IPS DF 19.7 (cell line): ENCODE measurements around the gene MITF.

Source experiments
- DNase-seq: peaks from one replicate; pipeline ENCODE4 v3.0.0-alpha.2; 2013; ENCODE audit warnings: low read depth, low spot score

Gene MITF

GRCh38 chr3:69739204-69740102, at the start of gene MITF:
MITF (plus strand) TSS chr3:69739464; CDS start chr3:69739598, 134 bp downstream.
- peak; percentile 79 for DNase-seq

- DNase-seq: no peak
Measured at GRCh38 chr3:69691860-69692259, 47.4 kb upstream of the MITF start.

- no peak for DNase-seq
Measured at GRCh38 chr3:69692761-69693160, 46.5 kb upstream of the MITF start.

GRCh38 chr3:69695443-69695842, 43.8 kb upstream of the MITF start:
- no peak for DNase-seq

- DNase-seq: no peak
Measured at GRCh38 chr3:69695933-69696332, 43.3 kb upstream of the MITF start.

- no peak for DNase-seq
Measured at GRCh38 chr3:69696367-69696766, 42.9 kb upstream of the MITF start.

GRCh38 chr3:69697381-69697780, 41.9 kb upstream of the MITF start:
- DNase-seq: no peak

GRCh38 chr3:69698728-69699127, 40.5 kb upstream of the MITF start:
- DNase-seq: no peak

- DNase-seq: no peak
Measured at GRCh38 chr3:69699183-69699582, 40.1 kb upstream of the MITF start.

GRCh38 chr3:69700949-69701348, 38.3 kb upstream of the MITF start:
- no peak for DNase-seq

- DNase-seq: no peak
Measured at GRCh38 chr3:69710153-69710977, 28.9 kb upstream of the MITF start.

GRCh38 chr3:69712269-69712668, 27.0 kb upstream of the MITF start:
- DNase-seq: no peak

GRCh38 chr3:69712933-69713332, 26.3 kb upstream of the MITF start:
- no peak for DNase-seq

- DNase-seq: no peak
Measured at GRCh38 chr3:69715204-69715603, 24.1 kb upstream of the MITF start.

GRCh38 chr3:69716119-69716518, 23.1 kb upstream of the MITF start:
- DNase-seq: no peak

GRCh38 chr3:69718866-69719586, 20.2 kb upstream of the MITF start:
- no peak for DNase-seq

- no peak for DNase-seq
Measured at GRCh38 chr3:69719587-69720122, 19.6 kb upstream of the MITF start.

- DNase-seq: no peak
Measured at GRCh38 chr3:69720824-69721223, 18.4 kb upstream of the MITF start.

GRCh38 chr3:69723389-69723788, 15.9 kb upstream of the MITF start:
- DNase-seq: no peak

GRCh38 chr3:69724722-69725435, 14.4 kb upstream of the MITF start:
- no peak for DNase-seq

GRCh38 chr3:69725994-69726571, 13.2 kb upstream of the MITF start:
- DNase-seq: no peak
